Dermis blood vessel endothelial cell (primary cell): ENCODE results near the gene AP3S1. TPM values are rescaled to one million over a fixed set of nuclear protein-coding genes. Genes with fewer than 3 reads are reported as not detected.
A peak's percentile ranks its signal among the peaks of the same experiment; 100 is the strongest.
"Not testable (repeated sequence)": the region's sequence is repeated elsewhere in the genome, so short reads cannot be mapped to it uniquely, and the experiment has no call there.

Experiments
- DNase-seq: peaks from one replicate; pipeline ENCODE4 v3.0.0; 2010
- total RNA-seq: library from RNA; depleted of rRNA; stranded (reverse); fragments of >200 nt; gene quantifications from 2 replicates; pipeline ENCODE4 v1.2.3, GENCODE V29; 2014

The AP3S1 gene
- total RNA-seq, 1 donor from 2014 or later: 78.6 TPM

DNA sequence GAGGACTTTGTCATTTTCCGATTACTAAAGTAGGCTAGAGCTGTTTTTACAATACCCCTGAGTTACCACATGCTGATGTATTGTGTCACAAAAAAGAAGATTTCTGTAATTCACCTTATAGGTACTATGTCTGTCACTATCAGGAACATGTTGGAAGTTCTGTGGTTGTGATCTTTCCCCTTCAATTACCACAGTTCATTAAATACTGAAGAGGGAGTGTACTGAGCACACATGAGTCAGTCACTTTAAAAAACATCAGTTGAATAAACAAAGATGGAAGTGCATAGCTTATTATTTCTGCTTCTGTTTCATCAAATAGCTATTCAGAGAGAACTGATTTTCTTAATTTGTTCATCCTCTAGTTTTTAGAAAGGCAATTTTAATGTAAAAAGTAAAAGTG lies 31.7 kb downstream of the AP3S1 start:
- DNase-seq: peak; percentile 21

DNA sequence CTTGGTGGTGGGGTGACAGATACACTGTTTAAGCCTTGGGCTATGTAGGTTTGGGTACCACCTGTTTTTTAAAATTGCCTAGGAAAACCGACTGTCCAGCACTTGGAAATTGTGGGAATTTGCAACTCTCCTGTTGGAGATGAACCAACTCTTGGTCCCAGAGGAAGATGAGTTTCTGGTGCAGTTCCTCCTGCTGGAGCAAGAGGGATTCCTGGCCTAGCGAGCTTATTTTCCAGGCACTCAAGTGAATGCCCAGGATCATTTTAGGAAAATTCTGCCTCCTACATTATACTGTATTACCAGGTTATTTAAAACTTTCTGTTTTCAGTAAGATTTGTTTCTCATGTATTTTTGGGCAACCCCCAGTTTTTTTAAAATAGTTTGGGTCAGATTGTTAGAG lies 33.7 kb downstream of the AP3S1 start:
- DNase-seq: no peak

DNA sequence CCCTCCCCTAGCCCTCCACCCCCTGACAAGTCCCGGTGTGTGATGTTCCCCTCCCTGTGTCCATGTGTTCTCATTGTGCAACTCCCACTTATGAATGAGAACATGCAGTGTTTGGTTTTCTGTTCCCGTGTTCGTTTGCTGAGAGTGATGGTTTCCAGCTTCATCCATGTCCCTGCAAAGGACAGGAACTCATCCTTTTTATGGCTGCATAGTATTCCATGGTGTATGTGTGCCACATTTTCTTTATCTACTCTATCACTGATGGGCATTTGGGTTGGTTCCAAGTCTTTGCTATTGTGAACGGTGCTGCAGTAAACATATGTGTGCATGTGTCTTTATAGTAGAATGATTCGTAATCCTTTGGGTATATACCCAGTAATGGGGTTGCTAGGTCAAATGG lies 35.6 kb downstream of the AP3S1 start:
- DNase-seq: not testable (repeated sequence)

DNA sequence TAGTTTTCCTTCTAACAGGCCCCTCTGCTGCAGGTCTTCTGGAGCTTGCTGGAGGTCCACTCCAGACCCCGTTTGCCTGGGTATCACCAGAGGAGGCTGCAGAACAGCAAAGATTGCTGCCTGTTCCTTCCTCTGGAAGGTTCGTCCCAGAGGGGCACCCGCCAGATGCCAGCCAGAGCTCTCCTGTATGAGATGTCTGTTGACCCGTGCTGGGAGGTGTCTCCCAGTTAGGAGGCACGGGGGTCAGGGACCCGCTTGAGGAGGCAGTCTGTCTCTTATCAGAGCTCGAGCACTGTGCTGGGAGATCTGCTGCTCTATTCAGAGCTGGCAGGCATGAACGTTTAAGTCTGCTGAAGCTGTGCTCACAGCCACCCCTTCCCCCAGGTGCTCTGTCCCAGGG lies 40.7 kb downstream of the AP3S1 start:
- not testable (repeated sequence) for DNase-seq

DNA sequence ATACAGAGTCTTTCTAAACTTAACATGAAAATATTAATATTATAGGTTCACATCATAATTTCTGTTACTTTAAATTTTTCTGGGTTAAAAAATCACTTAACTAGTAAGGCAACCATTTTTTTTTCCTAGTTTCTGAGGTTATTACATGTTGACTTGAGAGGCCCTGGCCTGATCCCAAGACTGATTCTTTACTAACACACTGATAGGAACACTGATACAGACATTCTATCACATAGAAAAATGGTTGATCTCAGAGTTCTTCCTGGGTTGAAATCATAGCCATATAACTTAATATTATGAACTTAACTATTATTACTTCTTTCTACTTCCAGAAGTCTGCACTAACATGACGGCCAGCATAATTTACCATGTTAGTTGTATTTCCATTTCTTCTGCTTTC lies 43.0 kb downstream of the AP3S1 start:
- no peak for DNase-seq

DNA sequence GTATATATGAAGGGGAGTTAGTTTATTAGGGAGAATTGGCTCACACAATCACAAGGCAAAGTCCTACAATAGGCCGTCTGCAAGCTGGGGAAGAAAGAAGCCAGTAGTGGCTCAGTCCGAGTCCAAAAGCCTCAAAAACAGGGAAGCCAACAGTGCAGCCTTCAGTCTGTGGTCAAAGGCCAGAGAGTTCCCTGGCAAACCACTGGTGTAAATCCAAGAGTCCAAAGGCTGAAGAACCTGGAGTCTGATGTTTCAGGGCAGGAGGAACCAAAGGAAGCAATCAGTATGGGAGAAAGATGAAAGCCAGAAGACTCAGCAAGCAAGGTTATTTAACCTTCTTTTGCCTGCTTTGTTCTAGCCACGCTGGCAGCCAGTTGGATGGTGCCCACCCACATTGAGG lies 43.5 kb downstream of the AP3S1 start:
- DNase-seq: not testable (repeated sequence)

DNA sequence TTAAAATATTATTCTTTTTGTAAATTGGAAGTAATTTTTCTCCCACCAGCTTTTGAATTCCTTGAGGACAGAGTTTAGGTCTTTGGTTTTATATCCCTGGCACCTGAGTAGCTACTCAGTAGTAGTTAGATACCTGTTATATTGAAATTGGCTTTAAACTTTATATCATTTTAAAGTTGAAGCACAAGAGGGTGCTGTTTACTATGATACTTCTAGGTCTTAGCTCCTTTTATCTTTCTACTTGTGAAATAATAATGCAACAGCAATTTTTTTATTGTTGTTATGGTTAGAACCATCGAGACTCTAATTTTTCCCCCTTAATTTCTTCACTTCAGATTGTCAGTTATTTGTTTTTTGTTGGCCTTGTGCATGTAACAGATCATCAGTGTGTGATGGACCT lies 46.3 kb downstream of the AP3S1 start:
- peak; percentile 16 for DNase-seq

DNA sequence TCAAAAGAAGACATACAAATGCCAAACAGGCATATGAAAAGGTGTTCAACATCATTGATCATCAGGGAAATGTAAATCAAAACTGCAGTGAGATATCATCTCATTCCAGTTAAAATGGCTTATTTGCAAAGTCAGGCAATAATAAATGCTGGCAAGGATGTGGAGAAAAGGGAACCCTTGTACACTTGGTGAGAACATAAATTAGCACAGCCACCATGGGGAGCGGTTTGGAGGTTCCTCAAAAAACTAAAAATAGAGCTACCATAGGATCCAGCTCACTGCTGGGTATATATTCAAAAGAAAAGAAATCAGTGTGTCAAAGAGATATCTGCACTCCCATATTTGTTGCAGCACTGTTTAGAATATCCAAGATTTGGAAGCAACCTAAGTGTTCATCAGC lies 50.3 kb downstream of the AP3S1 start:
- no peak for DNase-seq

DNA sequence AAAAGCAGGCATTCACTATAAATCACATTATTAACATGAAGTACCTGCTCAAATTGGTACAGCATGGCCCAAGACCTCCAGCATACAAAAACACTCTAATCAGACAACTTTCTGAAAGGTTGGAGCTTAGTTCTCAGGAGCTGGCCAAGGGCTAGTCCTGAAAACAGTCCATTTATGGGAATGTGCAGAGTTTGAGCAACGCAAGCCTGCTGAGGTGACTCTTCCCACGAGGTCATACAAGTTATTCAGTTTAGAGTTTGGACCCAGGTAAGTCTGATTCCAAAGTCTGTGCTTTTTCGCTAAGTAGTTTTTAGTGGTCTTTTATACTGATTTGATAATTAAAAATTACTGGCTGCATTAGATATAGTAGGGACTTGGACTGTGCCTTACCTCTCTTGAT lies 52.6 kb downstream of the AP3S1 start:
- no peak for DNase-seq

DNA sequence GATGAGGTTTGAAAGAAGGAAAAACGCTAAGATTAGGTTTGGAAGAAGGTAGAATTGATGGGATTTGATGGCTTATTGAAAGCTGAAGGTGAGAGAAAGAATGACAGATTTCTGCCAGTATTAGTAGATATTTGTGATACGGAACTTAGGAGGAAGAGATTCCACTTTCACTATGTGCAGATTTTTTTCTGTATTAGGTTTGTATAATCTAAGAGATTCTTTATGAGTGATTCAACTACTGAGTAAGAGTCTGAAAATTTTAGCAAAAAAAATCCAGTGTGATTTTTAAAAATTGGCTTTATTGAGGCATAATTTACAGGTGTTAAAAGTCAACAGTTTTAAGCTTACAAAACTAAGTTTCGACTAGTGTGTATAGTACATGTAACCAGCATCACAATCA lies 54.1 kb downstream of the AP3S1 start:
- no peak for DNase-seq

DNA sequence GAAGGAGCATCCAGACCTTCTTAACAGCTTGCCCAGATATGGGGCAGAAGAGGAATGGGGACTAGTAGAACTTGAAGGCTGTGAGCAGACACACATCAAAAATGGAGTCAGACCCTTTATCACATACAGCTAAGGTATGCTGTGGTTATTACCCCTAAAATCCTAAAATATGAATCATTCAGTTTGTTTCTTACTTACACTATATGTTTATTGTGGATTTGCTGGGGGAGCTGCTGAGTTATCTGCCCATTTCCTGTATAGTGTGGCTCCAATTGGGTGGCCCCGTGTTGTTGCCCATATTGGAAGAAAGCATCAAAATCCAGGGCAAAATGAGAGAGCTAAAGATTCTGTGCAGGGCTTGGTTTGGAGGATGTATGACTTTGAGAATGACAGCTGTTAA lies 56.9 kb downstream of the AP3S1 start:
- no peak for DNase-seq

DNA sequence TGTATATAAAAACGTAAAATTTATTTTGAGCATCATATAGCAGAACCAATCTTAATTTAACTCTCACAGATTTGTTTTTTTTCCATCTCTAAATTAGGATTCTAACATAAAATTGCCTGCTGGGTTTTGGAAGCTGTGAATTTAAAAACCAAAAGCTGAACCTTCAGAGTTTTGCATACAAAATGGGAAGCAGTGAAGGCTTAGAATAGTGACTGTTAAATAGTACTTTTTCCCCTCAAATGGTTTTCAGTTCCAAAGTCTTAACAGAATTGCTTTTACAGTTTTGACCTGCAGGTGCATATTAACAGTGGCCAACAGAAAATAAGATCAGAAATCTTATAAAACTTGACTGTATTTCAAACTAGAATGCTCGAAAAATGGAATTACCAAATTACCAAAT lies 65.4 kb downstream of the AP3S1 start:
- no peak for DNase-seq

DNA sequence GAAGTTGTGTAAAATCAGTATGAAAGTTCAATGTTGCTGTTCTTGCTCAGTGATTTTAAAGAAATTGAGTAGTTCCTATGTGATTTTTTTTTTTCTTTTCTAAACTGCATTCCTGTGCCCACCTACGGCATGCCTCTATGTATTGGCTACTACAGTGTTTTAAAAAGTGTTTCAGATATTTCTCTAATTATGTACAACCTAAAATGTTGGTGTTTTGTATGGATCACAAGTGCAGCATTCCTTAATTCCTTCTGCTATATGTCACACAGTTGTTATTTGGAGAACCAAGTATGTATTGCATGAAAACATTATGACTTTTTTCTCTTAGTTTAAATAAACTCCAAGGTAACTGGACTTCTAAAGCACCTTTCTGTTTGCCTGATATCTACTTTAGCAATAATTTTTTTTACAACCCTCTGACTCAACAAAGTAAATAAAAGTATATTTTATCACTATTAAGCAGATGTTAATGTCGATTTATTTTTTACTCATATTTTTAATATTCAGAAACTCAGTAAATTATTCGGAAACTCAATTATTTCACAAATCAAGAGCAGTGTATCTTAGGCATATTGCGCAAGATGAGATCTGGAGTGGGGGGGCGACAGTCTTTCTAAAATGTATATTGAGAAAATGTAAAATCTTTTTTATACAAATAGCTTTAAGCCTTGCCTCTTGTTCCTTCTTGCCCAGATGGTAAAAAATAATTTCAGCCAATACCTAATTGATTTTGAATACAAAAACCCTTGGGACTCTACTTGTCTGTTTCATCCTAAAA lies 72.1 kb downstream of the AP3S1 start:
- DNase-seq: not testable (repeated sequence)

DNA sequence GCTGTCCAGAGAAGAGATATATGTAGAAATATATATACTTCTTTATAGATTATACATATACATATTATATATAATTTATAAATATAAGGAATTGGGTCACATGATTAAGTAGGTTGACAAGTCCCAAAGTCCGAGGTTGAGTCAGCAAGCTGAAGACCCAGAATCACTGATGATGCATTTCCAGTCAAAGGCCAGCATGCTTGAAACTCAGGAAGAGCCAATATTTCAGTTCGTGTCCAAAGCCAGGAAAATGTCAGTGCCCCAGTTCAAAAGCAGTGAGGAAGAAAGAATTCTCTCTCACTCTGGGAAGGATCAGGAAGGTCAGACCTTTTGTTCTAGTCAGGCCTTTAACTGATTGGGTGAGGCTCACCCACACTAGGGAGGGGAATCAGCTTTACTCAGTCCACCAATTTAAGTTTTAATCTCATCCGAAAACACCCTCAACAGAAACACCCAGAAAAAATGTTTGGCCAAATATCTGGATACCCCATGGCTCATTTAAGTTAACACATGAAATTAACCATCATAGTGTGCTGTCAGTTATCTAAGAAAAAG lies 78.5 kb downstream of the AP3S1 start:
- peak; percentile 17 for DNase-seq

DNA sequence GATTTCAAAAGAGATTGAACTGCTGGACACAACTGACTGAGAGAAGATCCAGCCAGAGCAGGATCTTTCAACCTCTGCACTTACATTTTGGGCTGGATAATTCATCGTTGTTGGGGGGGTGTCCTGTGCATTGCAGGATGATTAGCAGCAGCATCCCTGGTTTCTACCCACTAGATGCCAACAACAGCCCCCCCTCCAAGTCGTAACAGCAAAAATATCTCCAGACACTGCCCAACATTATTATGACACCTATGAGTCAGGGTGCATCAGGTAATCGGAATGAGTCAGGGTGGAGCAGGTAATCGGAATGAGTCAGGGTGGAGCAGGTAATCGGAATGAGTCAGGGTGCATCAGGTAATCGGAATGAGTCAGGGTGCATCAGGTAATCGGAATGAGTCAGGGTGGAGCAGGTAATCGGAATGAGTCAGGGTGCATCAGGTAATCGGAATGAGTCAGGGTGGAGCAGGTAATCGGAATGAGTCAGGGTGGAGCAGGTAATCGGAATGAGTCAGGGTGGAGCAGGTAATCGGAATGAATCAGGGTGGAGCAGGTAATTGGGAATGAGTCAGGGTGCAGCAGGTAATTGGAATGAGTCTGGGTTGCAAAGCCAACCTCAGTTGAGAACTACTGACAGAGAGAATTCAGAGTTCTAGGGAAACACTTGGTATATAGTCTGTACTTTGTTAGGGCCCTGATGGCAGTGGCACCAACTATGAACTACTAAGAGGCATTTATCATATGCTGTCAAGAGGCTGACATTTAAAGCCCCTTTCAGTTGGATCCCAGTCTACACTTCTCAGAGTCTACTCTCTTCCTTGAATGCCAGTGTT lies 87.1 kb downstream of the AP3S1 start:
- not testable (repeated sequence) for DNase-seq

DNA sequence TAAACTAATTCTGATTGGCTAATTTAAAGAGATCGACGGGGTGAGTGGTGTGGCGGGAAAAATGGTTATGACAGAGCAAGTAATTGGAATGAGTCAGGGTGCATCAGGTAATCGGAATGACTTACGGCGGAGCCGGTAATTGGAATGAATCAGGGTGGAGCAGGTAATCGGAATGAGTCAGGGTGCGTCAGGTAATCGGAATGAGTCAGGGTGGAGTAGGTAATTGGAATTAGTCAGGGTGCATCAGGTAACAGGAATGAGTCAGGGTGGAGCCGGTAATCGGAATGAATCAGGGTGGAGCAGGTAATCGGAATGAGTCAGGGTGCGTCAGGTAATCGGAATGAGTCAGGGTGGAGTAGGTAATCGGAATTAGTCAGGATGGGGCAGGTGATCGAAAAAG lies 88.4 kb downstream of the AP3S1 start:
- not testable (repeated sequence) for DNase-seq

DNA sequence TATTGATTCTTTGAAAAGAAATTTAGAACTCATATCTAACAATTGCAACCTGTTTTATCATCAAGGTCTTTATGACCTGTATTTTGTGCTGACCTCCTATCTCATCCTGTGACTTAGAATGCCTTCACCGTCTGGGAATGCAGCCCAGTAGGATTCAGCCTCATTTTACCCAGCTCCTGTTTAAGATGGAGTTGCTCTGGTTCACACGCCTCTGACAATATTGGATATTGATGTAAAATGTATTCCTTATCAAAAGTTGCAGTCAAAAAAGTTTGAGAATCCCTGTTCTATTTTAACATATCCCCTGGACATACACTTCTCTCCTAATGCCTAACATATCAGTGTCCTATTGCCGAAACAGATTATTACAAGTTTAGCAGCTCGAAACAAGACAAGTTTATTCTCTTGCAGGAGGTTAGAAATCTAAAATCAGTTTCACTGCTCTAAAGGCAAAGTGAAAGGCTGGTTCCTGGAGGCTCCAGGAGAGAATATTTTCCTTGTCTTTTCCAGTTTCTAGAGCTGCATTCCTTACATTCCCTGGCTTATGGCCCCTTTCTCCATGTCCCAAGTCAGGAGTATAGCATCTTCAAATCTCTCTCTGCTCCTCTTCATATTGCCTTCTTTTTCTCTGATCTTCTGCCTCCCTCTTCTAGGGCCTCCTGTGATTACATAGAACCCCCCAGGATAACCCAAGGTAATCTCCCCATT lies 89.0 kb downstream of the AP3S1 start:
- no peak for DNase-seq

DNA sequence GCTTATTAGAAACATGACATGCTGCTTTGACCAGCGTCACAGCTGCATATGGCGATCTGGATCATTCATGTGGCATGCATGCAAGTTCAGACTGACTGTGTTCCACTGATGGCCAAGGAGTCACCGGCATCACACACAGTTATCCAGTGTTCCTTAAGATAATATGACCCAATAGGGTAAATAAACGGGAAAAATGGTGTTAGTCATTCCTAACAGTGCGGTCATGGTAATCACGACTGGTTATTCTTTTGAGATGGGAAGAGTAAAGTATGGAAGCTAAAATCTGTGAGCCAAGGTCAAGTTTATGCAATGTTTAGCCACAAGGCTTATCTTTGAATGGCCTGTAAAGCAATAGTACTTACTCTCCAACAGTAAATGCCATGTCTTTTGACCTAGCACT lies 91.3 kb downstream of the AP3S1 start:
- DNase-seq: no peak

DNA sequence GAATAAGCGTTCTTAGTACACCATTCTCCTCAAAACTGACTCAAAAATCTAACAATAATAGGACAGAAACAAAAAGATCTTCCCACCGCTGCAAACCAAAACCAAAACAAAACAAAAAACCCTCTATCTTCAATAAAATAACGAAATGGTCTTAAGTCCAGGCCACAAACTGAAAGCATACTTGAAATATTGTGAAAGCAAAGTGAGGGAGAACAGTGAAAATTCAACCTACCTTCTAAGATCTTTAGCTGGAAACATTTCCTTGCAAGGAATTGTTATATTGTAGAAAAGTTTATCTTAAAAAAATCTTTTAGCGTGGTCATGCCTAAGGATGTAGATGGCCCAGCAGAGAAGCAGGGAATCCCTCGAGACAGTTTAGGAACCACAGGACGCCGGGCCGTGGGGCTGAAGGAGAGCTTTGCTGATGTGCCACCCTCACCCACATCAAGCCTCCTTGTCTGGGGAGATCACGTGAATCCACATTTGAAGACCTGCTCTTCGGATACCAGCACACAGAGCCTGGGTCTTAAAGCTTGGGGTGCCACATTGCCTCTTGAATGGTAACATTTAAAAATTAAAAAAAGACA lies 92.7 kb downstream of the AP3S1 start:
- no peak for DNase-seq

DNA sequence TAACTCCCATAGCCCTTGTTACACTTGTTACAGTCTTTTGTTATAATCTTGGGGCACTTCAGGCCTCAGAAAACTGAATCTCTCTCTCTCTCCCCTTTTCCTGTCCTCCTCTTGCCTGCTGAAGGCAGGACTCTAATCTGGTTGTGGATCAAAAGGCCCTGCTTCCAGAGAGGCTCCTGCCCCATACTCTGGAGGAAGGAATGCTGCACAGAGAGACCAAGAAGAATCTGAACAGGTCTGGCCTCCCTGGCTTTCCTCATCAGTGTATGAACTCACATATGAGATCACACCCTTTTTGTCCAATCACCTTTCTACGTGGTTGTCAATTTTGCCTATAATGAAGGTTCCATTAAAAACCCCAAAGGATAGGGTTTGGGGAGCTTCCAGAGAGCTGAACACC lies 94.3 kb downstream of the AP3S1 start:
- DNase-seq: no peak

DNA sequence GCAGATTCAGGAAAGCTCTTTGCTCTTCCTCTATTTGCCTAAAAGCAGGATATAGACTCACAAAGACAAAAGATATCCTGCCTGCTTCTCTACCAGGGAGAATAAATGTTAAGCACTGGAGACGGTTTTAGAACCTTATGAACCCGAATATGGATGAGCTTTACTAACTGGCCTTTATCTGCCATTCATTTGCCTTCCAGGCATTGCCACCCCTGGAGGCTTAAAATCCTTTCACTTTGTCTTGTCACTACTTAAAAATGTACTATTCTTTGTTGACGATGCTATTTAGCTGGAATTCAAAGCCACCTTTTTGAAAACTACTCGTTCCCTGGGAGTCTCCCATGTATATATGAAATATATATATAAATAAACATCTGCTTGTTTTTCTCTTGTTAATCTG lies 97.3 kb downstream of the AP3S1 start:
- DNase-seq: no peak

DNA sequence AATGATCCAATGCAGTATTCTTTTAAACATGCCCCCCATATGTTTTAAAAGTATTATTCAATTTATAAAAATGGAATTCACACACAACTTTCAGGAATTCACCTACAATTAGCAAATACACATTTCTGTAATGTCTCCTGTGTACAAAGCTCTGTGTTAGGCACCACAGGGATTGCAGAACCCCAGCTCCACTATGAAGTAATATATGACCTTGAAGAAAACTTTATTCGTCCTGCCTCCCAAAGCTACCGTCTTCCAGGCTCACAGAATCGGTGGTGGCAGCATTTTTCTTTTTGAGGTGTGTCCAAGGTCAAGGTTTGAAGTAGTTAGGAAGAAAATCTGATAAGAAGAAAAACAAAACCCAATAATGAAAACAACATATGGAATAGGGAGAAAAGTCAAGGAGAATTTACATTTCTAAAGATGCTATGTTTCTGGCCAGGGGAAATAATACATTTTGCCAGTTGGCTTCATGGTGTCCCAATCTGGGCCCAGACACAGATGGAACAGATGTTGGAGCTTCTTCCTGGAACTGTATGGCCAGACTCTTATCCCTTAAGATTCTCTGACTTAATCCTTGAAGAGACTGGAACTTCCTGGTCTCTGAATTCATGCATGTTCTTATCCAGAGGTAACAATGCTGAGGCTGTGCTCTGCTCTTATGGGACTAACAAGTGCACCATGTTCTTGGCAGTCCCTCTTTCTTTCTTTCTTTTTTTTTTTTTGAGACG lies 98.5 kb downstream of the AP3S1 start:
- DNase-seq: no peak
